T-helper 1 cell treated with Interleukin-12 subunit alpha and Interleukin-12 subunit beta and Interleukin-4 antibody, amounts not matched to agents 30 ng/mL and 1 ng/mL, for 36 hours (primary cell): ENCODE measurements around the gene PEPD. TPM values are rescaled to one million over a fixed set of nuclear protein-coding genes. Genes with fewer than 3 reads are reported as not detected.

Experiments used
- intact Hi-C: fragments of 100-400 bp; cut with micrococcal nuclease; formaldehyde crosslinking; loops from one replicate; pipeline ENCODE4 v1.15.1; 2024
- total RNA-seq: library from RNA; stranded (reverse); gene quantifications from 2 replicates; pipeline ENCODE4 v1.2.3, GENCODE V29; 2022

PEPD gene
- total RNA-seq, 1 donor from 2014 or later: 18.4 TPM

DNA sequence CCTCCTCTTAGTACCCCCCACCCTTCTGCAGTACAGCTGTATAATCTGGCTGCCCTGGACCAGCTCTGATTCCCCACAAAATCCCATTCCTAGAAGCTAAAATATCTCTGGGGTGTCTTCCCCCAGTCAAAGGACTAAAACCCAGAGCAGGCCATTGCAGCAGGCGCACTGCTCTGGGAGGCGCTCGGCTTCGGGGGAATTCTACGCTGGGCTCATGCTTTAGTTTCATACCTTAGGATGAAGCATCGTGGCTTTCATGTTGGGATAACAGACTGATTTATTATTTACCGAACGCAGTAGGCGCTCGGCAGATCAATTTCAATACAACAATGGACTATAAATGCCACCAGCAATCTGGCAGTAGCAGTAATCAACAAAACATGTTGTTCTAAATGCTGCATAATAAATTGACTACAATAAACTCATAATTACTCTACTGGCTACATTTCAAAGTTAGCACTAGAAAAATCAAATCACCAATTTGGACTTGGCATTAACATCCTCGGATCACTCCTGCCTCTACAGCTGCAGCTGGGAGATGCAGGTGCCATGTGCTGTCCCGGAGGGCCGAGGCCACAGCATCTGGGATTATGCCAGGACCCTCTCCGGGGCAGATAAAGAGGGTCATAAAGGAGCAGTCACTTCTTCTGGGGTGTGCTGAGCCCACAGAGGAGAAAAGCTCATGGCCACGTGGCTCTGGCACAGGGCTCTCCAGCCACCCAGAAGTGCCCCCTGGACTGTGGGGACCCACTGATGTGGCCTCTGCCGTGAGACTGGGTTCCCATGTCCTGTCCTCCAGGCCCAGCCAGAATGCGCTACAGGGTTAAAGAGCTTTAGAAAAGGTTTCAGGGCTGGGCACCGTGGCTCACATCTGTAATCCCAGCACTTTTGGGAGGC is 112.8 kb downstream of the PEPD start:
- intact Hi-C loops: no loop called here

GRCh38 chr19:33408116-33408515 is 113.5 kb downstream of the PEPD start:
- intact Hi-C loops: no loop called here

- intact Hi-C loops: no loop called here
Measured at GRCh38 chr19:33407716-33408115, 113.9 kb downstream of the PEPD start.

DNA sequence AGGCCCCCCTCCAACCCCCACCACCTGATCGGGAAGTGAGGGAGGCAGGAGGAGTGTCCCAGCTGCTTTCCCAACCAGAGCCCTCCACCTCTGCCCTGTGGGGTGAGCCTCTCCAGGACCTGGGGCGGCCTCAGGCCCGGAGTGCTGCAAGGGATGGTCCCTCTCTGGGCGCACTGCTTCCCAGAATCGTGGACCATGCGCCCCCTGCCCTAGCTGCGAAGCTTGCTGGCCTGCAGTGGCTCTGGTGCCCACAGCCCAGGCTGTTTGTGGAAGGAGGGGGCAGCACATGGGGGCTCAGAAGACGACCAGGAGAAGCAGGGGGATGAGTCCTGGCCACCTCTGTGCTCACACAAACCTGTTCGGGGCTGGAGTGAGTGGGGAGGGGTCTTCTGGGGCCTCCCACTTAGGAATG is 114.4 kb downstream of the PEPD start:
- intact Hi-C loops: no loop called here

DNA sequence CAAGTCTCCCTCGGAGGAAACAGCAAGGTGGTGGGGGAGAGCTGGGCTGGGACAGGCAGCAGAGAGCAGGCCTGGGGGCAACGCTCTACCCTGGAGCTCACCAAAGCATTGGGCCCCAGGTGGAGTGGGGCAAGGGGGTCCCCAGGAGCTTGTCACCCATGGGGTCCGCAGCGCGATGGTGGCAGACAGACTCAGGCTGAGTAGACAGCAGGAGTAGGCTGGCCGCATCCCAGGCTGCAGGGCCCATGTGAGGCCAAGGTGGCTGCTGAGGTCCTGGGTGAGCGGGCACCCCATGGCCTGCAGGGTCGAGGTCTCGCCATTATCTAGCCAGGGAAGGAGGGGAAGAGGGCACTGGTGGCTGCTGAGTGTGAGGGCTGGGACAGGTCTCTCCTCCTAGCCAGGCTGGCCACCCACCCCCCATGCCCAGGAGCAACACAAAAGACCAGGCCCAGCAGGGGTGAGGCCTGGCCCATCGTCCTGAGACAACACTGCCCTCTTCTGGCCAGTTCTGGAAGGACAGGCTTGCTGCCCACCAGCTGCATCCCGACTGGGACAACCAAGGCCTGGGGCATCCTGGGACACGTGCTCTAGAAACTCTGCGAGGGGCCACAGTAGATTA is 115.0 kb downstream of the PEPD start:
- intact Hi-C loops: loop anchor here (1.0 kb wide), 3 partner anchors 171 to 280 kb away; no protein-coding TSS in a partner anchor

DNA sequence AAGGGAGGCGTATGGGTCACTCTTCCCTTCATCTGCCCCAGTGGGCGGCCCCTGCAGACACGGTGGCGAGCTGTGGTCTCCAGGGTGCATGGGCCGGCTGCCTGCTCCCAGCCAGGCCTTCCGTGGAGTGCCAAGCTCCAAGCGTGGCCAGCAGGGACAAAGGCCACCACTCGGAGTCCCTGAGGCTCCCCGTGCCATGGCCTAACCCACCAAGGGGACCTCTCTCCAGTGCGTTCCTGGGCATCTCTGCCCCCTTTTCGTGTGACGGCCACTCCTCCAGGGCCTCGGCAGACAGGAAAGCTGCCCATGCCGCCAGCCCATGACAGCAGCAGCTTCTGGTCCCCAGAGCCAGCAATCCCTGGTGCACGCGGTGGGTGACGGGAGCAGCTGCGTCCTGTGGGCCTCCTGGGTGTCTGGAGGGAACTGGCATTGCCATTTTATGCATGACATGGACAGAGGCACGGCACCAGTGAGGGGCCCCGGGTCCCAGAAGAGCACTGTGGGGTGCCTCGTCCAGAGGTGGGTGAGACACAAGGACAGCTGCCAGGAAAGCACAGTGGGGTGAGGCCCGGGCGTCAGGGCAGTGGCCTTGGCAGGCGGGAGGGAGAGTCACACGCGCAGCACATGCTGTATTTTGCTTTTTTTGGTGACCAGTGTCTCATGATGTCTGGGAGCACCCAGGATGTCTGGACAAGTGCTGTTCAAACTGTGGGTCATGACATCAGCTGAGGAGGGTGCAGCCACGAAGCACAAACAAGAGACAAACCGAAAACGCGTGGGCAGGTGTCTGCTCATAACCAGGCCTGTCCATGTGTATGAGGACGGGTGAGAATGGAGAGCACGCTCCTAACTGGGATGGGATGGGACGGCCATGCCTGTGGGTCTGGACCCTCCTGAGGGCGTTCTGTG is 115.8 kb downstream of the PEPD start:
- intact Hi-C loops: loop anchor here (1.0 to 2.0 kb wide), 4 partner anchors 31 to 280 kb away; no protein-coding TSS in a partner anchor

- intact Hi-C loops: loop anchor here (2.0 kb wide), 1 partner anchor 30 kb away; no protein-coding TSS in a partner anchor
Measured at GRCh38 chr19:33405254-33405552, 116.4 kb downstream of the PEPD start.

GRCh38 chr19:33404506-33405253 is 116.9 kb downstream of the PEPD start:
- intact Hi-C loops: loop anchor here (2.0 kb wide), 1 partner anchor 30 kb away; no protein-coding TSS in a partner anchor

DNA sequence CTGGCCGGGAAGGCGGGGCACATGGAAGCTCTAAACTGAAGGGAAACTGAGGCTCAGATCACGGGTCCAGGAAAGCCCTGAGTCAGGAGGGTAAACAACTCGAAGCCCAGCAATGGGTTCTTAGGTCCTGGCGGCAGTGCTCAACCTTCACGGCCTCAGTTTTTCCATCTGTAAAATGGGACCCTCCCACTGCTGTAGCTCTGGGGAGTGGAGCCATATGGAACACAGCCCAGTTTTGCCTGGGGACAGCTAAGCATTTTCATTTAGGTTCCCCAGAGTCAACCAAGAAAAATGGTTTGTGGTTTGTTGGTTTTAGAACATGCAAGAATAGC is 117.7 kb downstream of the PEPD start:
- intact Hi-C loops: loop anchor here (2.0 kb wide), 1 partner anchor 29 kb away; no protein-coding TSS in a partner anchor

GRCh38 chr19:33403221-33403972 is 118.2 kb downstream of the PEPD start:
- intact Hi-C loops: no loop called here

DNA sequence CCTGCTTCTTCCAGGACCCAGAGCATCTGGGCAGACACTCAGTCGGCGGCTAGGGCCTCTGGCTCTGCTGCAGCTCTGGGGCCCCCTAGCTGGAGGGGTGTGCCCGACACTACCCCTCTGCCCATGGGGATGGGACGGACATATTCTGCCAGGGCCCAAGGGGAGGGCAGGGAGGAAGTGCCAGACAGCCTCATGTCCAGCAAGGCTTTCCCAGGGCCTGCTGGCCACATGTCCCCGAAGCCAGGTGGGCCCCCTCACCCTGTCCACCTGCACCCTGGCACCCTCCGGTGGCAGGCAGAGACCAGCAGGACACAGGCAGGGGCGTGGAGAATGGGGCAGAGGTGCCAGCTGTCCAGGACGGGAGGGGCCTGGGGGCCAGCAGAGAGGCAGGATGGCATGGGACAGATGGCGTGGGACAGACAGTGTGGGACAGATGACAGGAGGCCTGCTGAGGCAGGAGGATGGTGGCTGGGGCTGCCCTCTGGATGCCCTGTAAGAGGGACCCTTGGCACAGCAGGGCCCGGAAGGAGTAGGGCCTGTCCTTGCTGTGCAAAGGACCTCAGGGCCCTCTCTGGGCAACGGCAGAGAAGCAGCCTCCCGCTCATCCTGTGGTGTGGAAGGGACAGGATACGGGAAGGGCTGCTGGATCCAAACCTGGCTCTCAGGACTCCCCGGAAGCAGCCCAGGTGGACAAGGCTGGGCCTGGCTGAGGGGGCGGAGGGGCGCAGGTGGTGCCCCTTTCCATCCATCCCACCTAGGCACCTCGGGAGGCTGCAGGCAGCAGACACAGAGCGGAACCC is 119.0 kb downstream of the PEPD start:
- intact Hi-C loops: no loop called here

DNA sequence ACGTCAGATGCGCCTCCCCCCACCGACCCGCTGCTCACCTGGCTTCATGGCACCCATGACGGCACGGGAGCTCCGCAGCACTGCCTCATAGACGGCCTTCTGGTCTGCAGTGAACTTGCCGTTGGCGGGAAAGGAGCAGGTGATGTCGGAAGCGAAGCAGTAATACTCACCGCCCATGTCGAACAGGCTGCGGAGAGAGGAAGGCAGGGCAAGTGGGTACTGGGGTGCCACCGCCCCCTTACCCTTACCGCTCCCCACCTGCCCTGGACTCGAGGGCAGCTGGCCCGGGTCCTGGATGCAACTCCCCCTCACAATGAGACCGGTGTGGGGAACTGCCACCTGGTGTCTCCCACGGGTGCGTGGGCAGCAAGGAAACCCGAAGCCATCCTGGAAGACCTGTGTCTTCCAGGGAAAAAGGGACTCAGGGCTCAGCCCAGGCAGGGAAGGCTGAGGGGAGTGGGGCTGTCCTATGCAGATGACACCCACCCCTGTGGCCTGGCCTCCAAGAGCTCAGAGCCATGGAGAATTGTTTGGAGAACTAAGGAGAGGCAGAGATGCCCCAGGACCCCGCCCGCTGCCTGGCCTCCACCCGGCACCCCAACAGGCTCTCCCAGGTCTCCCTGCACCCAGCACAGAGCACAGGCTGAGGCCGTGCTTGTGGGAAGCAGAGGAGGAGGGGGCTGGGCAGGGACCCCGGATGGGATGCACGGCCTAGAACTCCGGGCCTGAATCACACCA is 119.7 kb downstream of the PEPD start:
- intact Hi-C loops: no loop called here

DNA sequence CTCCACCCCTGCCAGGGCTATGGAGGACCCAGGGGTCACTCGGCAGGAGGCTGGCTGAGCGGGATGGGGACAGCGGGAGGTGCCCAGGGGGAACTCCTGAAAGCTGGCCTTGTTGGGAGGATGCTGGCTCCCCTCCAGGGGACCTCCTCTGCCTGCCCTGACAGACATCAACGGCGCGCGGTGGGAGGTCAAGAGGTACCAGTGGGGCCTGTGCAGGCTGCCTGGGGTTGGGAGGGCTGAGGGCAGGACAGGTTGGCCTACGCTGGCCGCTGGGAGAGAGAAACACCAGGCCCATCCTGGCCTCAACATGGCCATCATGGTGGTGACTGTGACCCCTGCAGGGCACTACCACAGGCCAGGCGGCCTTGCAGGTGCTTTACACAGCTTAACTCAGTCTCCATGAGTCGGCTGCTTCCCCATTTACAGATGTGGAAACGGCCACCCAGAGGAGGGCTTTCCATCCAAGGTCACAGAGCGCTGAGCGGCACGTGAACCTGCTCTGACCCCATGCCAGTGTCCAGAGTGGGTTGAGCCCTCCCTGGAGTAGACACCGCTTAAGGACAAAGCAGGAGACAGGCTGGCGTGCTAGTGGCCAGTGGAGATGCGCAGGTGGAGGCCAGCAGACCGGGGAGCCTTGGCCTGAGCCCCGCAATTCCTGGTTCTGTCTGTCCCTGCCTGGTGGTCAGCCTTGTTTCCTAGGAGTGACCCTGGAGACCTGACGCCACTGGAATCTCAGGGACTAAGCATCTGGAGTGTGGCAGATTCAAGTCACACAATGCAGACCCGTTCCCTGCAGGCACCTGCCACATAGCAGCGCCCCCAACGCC is 120.5 kb downstream of the PEPD start:
- intact Hi-C loops: no loop called here

DNA sequence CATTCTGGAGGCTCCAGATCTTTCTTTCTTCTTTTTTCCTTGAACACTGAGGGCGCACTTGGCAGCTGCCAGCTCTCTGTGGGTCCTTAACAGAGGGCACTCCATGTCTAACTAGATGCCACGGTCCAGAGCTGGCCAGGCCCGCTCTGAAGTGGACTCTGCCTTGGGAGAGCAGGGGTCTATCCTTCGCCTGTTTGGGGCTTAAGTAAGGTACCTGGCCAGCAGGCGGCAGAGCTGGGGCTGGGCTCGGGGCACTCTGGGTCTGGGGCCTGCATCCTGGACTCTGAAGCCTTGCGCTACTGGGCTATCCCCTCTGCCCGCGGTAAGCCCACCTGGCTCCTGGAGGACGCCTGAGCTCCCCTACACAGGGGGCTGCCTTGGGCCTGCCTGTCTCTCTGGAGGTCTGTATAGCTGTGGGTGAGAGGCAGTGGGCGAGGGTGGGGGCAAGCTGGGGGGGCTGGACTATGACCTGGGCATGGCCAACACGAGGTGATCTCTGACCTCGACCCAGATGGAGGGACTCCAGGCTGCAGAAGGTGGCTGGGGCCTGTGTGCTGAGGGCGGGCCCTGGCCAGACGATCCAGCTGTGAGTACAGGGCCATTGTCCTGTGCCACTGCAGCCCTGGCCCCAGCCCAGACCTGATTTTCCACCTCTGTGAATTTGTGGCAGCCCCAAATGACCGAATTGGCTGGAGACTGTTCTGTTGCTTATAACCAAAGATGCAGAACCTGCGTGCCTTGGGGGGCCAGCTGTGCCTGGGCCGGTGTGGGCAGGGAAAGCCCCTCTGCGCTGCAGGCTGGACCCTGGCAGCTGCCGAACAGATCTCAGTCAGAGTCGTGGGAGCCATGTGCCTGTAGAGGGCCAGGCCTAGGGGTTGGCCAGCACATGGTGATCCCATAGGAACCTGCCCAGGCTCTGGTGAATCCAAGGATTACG is 121.6 kb downstream of the PEPD start:
- intact Hi-C loops: no loop called here

DNA sequence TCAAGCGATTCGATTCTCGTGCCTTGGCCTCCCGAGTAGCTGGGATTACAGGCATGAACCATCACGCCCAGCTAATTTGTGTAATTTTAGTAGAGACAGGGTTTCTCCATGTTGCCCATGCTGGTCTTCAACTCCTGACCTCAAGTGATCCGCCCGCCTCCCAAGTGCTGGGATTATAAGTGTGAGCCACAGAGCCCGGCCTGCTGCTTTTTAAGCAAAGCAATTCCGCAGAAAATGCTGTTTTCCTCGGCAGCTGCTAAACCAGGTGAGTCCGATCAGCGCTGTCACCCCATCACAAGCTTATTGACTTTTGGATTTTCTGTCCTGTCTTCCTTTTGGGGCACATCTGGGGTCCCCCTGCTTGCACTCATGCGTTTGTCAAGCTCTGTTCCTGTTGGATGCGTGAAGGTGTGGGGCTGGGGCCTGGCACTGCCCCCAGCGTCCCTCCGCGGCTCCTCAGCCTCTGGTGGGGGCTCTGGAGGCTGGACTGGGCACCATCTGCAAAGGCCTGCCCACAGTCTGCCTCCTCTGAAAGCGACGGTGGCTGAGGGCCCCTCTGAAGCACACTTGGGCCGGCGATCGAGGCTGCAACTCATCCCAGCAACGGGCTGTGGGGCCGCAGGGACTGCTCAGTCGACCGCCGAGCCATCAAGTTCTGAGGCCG is 122.4 kb downstream of the PEPD start:
- intact Hi-C loops: no loop called here
